ENCODE results near the gene GRIK2. TPM values are rescaled to one million over a fixed set of nuclear protein-coding genes. Genes with fewer than 3 reads are reported as not detected.
A peak's percentile ranks its signal among the peaks of the same experiment; 100 is the strongest.

The GRIK2 gene
- total RNA-seq, 1 experiment from 2014 or later: 0.55 TPM

DNA sequence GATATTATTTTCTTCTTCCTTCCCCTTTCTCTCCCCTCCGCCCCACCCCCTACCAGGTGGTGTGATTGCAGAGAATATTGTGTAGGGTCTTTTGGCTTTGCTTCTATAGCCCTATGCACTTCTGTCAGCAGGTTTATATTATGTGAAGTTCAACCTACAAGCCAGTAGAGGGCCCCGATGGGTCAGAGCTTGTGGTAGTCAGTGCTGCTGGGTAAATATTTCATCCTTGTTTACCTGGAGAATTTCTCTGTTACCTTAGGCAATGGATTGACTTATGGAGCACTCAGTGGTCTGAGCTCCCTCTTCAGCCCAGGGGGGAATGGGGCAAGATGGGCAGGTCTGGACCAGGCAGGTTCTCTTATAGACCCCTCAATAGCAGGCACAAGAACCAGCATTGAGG lies 720.9 kb downstream of the GRIK2 start:
- Histone ChIP-seq H3K27me3 (ENCODE audit: low read length) (no peaks in the 10 kb centered on the region), H3K4me3 (ENCODE audit: low read length) (no peak overlapping the region), H3K9ac (ENCODE audit: low read length) (no peak overlapping the region), H3K9me2 (replicated peaks; ENCODE audit: low read length) (no peaks in the 10 kb centered on the region), H4K20me1 (ENCODE audit: low read length) (no peaks in the 10 kb centered on the region), H3K27ac (ENCODE audit: low read length) (no peak overlapping the region), H3K36me3 (ENCODE audit: low read depth, low read length) (no peaks in the 10 kb centered on the region), H3K79me2 (ENCODE audit: low read length) (no peaks in the 10 kb centered on the region), H3K4me2 (ENCODE audit: low read length) (no peak overlapping the region), H3K4me1 (ENCODE audit: insufficient read depth, low read length) (no peaks in the 10 kb centered on the region), H2AFZ (ENCODE audit: low read length) (no peak overlapping the region), H3K9me3 (ENCODE audit: low read length) (no peaks in the 10 kb centered on the region), H3F3A (ENCODE audit: low read length, unreplicated experiment) (no peaks in the 10 kb centered on the region)
- TF ChIP-seq EZH2phosphoT487 (IDR thresholded peaks at IDR 0.05; ENCODE audit: borderline replicate concordance, low read length): no peak
- TF ChIP-seq, protein P1, sequence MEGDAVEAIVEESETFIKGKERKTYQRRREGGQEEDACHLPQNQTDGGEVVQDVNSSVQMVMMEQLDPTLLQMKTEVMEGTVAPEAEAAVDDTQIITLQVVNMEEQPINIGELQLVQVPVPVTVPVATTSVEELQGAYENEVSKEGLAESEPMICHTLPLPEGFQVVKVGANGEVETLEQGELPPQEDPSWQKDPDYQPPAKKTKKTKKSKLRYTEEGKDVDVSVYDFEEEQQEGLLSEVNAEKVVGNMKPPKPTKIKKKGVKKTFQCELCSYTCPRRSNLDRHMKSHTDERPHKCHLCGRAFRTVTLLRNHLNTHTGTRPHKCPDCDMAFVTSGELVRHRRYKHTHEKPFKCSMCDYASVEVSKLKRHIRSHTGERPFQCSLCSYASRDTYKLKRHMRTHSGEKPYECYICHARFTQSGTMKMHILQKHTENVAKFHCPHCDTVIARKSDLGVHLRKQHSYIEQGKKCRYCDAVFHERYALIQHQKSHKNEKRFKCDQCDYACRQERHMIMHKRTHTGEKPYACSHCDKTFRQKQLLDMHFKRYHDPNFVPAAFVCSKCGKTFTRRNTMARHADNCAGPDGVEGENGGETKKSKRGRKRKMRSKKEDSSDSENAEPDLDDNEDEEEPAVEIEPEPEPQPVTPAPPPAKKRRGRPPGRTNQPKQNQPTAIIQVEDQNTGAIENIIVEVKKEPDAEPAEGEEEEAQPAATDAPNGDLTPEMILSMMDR (conservative IDR thresholded peaks at IDR 0.05; ENCODE audit: low read depth, low read length): peak; percentile 53; the same call in 1 of the 2 replicates
- no peak for TF ChIP-seq EZH2 (IDR thresholded peaks at IDR 0.05; ENCODE audit: low read length, unreplicated experiment)
- ChIA-PET POLR2A (ENCODE audit: unreplicated experiment) (no interaction called here), CTCF (interaction anchor here (0.6 kb wide), 1 partner anchor 1123 kb away, joined by 3 read pairs; no protein-coding TSS in a partner anchor)
- ATAC-seq (peak; percentile 60), DNase-seq (peak; percentile 27)
- BruUV-seq (replicated peaks): no TSS peak
- intact Hi-C loops (cut with micrococcal nuclease): loop anchor here (5.0 kb wide), 1 partner anchor 503 kb away; no protein-coding TSS in a partner anchor

DNA sequence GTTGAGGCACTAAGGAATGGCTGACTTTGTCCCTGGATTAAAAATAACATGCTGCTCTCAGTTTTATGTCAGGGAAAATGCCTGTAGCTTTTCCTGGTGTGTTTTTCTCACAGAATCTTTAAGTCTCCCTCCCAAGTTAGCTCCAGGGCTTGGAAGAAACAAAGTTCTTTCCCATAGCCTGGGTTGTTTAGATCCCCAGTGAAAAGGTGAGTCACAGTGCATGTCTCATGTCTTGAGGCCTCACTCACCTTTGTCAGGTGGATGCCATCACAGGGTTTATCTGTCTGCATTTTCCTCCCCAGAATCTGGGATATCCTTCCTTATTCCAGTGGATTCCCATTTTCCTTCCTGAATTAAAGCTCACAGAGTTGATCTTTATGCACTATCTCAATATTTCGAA lies 722.4 kb downstream of the GRIK2 start:
- intact Hi-C loops (cut with micrococcal nuclease): no loop called here
- Histone ChIP-seq H3K27me3 (ENCODE audit: low read length) (no peaks in the 10 kb centered on the region), H3K9ac (ENCODE audit: low read length) (no peak overlapping the region), H3F3A (ENCODE audit: low read length, unreplicated experiment) (no peaks in the 10 kb centered on the region), H3K9me3 (ENCODE audit: low read length) (no peaks in the 10 kb centered on the region), H2AFZ (ENCODE audit: low read length) (no peak overlapping the region), H3K79me2 (ENCODE audit: low read length) (no peaks in the 10 kb centered on the region), H3K27ac (ENCODE audit: low read length) (no peak overlapping the region), H3K9me2 (replicated peaks; ENCODE audit: low read length) (no peaks in the 10 kb centered on the region), H3K36me3 (ENCODE audit: low read depth, low read length) (no peaks in the 10 kb centered on the region), H3K4me1 (ENCODE audit: insufficient read depth, low read length) (no peaks in the 10 kb centered on the region), H3K4me3 (ENCODE audit: low read length) (no peak overlapping the region), H3K4me2 (ENCODE audit: low read length) (no peak overlapping the region), H4K20me1 (ENCODE audit: low read length) (no peaks in the 10 kb centered on the region)
- BruUV-seq (replicated peaks): no TSS peak
- TF ChIP-seq, protein P1 (conservative IDR thresholded peaks at IDR 0.05; ENCODE audit: low read depth, low read length): no peak
- TF ChIP-seq EZH2 (IDR thresholded peaks at IDR 0.05; ENCODE audit: low read length, unreplicated experiment): no peak
- no peak for TF ChIP-seq EZH2phosphoT487 (IDR thresholded peaks at IDR 0.05; ENCODE audit: borderline replicate concordance, low read length)
- ChIA-PET POLR2A (ENCODE audit: unreplicated experiment) (no interaction called here), CTCF (no interaction called here)
- ATAC-seq (no peak), DNase-seq (peak; percentile 5)

DNA sequence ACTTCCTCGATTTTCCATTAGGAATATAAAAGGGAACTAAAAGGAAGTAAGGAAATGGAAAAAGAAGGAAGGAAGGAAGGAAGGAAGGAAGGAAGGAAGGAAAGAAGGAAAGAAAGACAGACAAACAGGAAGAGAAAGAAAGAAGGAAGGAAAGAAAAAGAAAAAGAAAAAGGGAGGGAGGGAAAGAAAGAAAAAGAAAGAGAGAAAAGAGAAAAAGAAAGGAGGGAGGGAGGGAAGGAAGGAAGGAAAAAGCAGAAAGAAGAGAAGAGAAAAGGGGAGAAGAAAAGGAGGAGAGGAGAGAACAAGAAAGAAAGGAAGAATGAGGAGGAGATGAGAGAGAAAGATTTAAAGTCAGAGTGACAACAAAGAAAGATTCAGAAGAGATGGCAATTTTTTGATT lies 724.5 kb downstream of the GRIK2 start:
- Histone ChIP-seq H3K27me3 (ENCODE audit: low read length) (no peaks in the 10 kb centered on the region), H2AFZ (ENCODE audit: low read length) (no peak overlapping the region), H3K79me2 (ENCODE audit: low read length) (no peaks in the 10 kb centered on the region), H3K9me3 (ENCODE audit: low read length) (no peaks in the 10 kb centered on the region), H3K36me3 (ENCODE audit: low read depth, low read length) (no peaks in the 10 kb centered on the region), H4K20me1 (ENCODE audit: low read length) (no peaks in the 10 kb centered on the region), H3K9me2 (replicated peaks; ENCODE audit: low read length) (no peaks in the 10 kb centered on the region), H3K9ac (ENCODE audit: low read length) (no peak overlapping the region), H3K4me2 (ENCODE audit: low read length) (no peak overlapping the region), H3K4me3 (ENCODE audit: low read length) (no peak overlapping the region), H3F3A (ENCODE audit: low read length, unreplicated experiment) (no peaks in the 10 kb centered on the region), H3K27ac (ENCODE audit: low read length) (no peak overlapping the region), H3K4me1 (ENCODE audit: insufficient read depth, low read length) (no peaks in the 10 kb centered on the region)
- ChIA-PET CTCF (no interaction called here), POLR2A (ENCODE audit: unreplicated experiment) (no interaction called here)
- TF ChIP-seq, protein P1 (conservative IDR thresholded peaks at IDR 0.05; ENCODE audit: low read depth, low read length): no peak
- TF ChIP-seq EZH2 (IDR thresholded peaks at IDR 0.05; ENCODE audit: low read length, unreplicated experiment) (no peak), EZH2phosphoT487 (IDR thresholded peaks at IDR 0.05; ENCODE audit: borderline replicate concordance, low read length) (no peak)
- intact Hi-C loops (cut with micrococcal nuclease): no loop called here
- ATAC-seq (no peak), DNase-seq (no peak)
- no TSS peak for BruUV-seq (replicated peaks)
